HG03097 (cell line): Measurements from ENCODE around the gene RXRA.

Experiments
- ATAC-seq: cut with Tn5 transposase; IDR thresholded peaks from one replicate; pipeline ENCODE4 v1.9.1; 2021; ENCODE audit not compliant: unreplicated experiment, low FRiP score

RXRA gene

DNA sequence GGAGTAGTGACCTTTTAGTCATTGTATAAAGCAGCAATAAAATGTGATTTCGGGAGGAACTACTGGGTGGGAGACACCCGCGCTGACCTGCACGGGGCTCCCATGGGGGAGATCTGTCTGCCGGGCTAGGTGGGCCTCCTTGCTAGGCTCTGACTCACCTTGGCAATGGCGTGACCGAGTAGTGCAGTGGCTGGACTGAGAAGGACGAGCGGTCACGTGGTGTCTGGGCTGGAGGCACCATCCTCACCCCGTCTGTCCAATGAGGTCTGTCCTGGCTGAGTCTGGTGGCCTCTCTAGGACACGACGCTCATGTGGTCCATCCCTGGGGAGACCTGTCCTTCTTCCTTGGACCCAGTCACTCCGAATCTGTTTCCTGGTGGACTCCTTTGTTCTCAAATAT is 151.7 kb downstream of the RXRA start:
- ATAC-seq, result no peak

DNA sequence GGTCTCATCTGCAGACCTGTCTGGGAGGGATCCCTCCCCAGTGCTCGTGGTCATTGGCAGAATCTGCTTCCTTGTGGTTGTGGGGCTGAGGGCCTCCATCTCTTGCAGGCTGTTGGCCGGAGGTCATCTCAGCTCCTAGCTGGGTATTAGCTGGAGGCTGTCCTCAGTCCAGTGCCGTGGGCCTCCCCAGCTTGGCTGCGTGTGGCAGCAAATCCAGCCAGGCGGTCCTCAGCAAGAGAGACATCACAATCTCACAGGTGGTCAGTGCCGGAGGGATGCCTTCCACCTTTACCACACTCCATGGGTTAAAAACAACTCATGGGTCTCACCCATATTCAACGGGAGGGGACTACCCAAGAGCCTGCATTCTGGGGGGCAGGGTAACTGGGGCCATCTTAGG is 155.5 kb downstream of the RXRA start:
- no peak for ATAC-seq

DNA sequence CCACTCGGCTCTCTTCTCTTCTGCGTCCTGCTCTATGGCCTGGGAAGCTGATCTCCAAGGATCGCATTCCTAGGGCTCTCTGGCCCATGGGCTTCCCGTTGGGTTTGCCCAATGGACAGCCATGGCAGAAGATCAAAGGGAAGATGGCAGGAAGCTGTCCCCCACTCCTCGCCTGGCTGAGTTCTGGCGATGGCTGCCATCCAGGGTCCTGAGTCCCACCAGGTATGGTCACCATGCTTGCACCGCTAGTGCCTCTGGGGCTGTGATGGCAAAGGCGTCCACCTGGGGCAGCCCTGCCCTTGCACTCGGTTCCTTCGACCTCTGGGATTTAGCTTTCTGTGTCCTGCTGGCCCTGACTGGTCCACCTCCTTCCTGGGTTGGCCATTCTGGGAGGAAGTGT is 156.0 kb downstream of the RXRA start:
- ATAC-seq, result no peak

DNA sequence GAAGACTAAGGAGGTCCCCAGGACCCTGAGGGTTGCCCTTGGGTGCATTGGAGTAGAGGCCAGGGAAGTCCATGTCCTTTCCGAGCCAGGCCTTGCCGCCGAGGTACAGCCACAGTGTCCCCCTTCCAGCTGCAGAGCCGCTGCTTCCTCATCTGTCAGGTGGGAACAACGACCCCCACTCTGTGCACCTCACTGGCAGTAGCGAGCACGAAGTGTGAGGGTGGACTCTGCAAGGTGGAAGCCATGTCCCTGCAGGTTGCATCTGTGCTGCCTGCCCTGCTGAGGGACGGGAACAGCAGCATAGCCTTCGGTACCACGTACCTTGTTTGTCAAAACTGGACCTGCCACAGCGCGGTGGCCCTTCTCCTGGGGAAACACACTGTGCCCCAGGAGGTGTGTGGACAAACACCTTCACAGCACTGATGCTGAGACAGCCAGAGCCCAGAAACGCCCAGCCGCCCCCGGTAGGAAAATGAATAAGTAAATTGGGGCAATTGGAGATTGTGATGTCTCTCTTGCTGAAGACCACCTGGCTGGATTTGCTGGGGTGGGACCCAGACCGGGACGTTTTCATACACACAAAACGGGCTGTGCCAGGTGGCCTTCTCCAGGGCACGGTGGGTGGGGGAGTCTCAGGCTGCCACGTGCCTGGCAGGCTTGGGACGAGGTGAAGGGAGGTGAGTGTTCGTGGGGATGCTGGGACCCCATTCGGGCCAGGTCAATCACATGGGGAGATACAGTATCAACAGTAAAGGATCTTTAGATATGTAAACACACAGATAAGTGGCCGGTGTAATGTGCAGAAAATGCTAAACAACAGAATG is 157.3 kb downstream of the RXRA start:
- ATAC-seq, result no peak

DNA sequence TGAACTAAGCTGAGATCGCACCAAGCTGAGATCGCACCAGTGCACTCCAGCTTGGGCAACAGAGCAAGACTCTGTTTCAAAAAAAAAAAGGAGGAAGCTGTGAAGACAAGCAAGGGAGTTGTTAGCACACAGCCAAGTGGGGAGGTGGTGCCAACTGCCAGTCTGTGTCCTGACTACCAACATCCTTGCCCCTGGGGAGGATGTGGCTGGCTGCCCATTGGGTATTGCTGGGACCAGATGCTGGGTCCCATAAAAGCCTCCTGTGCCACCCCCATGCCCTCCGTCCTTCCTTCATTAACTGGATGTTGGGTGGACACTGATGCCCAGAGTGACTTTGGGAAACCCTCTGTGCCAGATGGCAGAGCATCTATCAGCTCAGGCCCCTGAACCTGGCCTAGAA is 158.2 kb downstream of the RXRA start:
- ATAC-seq, result no peak

DNA sequence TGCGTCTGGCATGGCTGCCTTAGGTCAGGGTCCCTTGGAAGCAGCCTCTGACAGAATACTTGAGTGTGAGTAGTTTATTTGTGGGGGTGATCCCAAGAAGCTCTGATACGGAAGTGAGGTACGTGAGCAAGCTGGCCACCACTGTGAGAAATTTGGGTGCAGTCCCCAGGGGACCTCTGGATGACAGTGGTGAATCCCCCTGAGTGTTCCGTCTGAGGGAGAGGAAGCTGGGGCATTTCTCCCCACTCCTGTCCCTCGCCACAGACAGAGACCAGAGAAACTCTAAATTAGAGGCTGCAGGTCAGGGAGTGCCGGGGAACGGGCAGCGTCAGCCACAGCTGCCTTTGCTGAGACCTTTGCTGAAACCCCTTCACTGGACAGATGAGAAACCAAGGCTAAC is 159.4 kb downstream of the RXRA start:
- no peak for ATAC-seq

DNA sequence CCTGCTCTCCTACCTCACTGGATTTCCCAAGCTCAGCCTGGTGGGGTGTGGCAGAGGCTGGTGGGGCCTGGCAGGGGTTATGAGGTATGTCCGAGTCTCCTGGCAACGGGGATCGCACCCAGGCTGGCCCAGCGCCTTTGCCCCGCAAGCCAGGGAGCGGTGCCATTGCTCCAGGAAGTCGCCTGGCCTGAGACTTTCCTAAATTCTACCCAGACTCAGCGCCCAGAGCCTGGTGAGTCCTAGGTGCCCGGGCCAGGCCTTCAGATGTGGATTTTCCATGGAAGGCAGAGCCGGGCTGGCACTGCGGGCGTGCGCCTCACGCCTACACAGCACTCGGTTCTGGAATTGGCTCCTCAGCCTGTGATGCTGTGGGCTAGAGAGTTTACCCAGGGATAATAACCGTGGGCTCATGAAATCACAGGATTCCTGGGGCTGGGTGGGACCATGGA is 159.9 kb downstream of the RXRA start:
- no peak for ATAC-seq

DNA sequence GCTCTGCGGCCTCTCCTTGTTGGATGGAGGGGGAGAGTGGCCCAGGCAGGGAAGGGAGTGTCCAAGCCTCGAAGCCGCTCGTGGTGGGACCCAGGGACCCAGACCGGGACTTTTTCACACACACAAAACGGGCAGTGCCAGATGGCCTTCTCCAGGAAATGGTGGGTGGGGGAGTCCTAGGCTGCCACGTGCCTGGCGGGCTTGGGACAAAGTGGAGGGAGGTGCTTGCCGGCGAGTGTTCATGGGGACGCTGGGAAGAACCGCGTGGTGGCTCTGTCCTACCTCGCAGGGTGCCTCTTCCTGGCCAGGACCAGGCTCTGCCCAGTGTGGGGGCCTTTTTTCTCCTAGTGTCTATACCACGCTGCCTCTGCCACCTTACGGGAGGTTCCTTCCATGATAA is 160.3 kb downstream of the RXRA start:
- ATAC-seq, result no peak
